ENCODE measurements around the gene AKR1B15.
"Not testable (repeated sequence)": the region's sequence is repeated elsewhere in the genome, so short reads cannot be mapped to it uniquely, and the experiment has no call there.

The AKR1B15 gene

GRCh38 chr7:134567368-134567767, 18.5 kb downstream of the AKR1B15 start:
- no peak for DNase-seq

DNA sequence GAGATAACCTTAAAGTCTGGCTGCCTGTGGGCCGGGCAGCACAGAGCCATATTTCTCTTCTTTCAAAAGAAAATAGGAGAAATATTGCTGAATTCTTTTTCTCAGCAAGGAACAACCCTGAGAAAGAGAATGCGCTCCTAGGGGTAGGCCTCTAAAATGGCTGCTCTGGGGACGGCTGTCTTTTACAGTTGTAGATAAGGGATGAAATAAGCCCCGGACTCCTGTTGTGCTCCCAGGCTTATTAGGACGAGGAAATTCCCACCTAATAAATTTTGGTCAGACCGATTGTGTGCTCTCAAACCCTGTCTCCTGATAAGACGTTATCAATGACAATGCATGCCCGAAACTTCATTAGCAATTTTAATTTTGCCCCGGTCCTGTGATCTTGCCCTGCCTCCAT, 21.1 kb downstream of the AKR1B15 start:
- not testable (repeated sequence) for DNase-seq

GRCh38 chr7:134571101-134571500, 22.2 kb downstream of the AKR1B15 start:
- DNase-seq: no peak

- no peak for DNase-seq
These were observed 23.0 kb downstream of the AKR1B15 start for GRCh38 chr7:134571746-134572461.

GRCh38 chr7:134574322-134574721, 25.4 kb downstream of the AKR1B15 start:
- DNase-seq: no peak

- DNase-seq: no peak
These were observed 35.4 kb downstream of the AKR1B15 start for GRCh38 chr7:134584290-134584689.

GRCh38 chr7:134585897-134586296, 37.0 kb downstream of the AKR1B15 start:
- no peak for DNase-seq

DNA sequence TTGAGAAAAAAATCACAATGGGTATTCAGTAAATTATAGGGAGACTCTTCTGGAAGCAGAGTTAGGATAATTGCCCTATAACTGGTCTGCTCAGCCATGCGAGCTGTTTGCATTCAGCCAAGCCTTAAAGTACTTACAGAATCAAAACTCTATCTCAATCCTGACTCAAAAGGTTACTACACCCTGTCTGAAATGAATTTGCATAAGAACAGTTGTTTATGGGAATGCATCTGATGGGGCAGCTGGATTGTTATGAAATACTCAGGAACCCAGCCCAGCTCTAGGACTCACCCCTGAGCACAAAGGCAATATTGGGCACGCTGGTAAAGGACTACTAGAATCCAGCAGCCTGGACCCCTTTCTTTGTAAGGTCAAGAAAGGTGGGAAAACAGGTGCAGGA, 38.8 kb downstream of the AKR1B15 start:
- DNase-seq: no peak

- no peak for DNase-seq
These were observed 40.6 kb downstream of the AKR1B15 start for GRCh38 chr7:134589491-134589941.

DNA sequence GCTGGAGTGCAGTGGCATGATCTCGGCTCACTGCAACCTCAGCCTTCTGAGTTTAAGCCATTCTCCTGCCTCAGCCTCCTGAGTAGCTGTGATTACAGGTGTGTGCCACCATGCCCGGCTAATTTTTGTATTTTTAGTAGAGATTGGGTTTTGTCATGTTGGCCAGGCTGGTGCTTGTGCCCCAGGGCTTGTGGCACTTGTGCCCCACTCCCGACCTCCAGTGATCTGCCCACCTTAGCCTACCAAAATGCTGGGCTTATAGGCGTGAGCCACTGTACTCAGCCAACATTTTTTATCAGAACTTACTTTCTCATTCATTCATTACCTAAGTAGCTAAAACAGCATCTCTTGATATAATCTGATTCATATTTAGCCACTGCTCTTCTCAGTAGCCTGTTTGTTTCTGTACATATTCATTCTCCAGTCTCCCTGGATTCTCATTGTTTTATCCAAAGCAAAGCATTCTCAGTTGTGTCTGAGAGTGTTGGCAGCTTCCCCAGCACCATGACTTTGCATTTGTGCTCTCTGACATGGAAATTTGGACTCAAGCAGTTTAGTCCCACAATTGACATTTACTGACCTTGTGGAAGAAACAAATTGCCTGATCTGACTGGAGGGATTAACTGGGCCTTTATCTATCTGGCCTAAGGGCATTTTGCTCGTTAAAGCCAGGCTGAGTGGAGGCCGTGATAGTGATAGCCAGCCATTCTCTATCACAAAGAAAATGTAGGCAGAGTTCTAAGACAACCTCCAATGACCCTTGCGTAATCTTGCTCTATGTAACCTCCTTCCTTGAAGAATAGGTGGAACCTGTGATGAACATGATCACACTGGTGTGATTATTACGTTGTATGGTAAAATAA, 44.9 kb downstream of the AKR1B15 start:
- DNase-seq: no peak

- no peak for DNase-seq
These were observed 46.0 kb downstream of the AKR1B15 start for GRCh38 chr7:134594877-134595276.

- no peak for DNase-seq
These were observed 50.5 kb downstream of the AKR1B15 start for GRCh38 chr7:134599371-134599770.

DNA sequence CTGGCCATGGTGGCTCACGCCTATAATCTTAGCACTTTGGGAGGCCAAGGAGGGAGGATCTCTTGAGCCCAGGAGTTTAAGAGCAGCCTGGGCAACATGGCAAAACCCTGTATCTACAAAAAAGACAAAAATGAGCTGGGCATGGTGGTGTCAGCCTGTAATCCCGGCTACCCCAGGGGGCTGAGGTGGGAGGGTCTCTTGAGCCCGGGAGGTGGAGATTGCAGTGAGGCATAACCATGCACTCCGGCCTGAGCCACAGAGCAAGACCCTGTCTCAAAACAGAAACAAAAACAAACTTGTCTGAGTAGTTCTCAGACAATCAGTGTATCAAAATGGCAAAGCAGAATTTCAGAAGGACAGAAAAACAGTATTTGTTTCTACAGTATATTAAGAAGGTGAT, 52.5 kb downstream of the AKR1B15 start:
- no peak for DNase-seq

DNA sequence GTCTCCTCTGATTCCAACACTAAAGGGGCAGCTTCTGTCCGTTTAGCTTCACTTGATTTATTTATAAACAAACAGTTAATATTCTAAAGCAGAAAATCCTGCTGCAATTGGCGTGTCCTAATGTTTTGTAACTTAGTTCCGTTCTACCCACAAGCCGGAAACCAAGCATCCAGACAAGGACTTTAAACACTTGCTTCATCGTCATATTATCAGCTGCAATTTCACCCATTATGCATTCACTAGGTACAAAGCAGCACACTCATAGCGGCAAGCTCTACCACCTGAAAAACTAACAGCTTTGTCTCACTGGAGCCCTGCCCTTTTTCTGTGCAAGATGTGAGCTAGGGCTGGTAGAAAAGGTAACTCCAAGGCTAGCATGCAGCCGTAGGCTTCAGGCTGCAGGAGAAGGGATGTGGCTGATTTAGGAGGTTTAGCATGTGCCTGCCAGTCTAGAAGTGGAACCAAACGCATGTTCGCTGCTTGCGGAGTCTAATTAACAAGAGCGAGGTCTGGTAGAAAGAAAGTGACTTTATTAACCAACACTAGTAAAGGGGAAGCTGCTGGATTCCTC, 54.1 kb downstream of the AKR1B15 start:
- no peak for DNase-seq

GRCh38 chr7:134605978-134606923, 57.3 kb downstream of the AKR1B15 start:
- DNase-seq: peak; percentile 75

DNA sequence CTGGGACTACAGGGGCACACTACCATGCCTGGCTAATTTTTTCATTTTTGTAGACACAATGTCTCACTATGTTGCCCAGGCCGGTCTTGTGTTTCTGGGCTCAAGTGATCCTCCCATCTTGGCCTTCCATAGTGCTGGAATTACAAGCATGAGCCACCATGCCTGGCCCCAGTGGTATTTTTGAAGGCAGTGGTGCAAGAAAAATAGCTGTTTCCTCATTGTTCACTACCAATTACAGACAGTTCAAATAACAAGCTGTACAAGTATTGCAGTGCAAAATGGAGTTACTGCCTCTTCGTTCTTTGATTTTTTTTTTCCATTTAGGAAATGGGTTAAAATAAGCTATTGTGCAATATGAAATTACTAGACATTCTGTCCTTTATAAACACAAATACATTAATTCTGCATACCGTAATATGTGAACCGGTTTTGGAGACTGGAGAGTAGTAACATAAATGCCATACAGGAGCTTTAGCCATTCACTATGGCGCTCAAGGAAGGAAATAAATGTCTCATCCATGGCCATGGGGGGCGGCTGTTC, 62.8 kb downstream of the AKR1B15 start:
- DNase-seq: no peak

- DNase-seq: no peak
These were observed 63.3 kb downstream of the AKR1B15 start for GRCh38 chr7:134612197-134612596.

DNA sequence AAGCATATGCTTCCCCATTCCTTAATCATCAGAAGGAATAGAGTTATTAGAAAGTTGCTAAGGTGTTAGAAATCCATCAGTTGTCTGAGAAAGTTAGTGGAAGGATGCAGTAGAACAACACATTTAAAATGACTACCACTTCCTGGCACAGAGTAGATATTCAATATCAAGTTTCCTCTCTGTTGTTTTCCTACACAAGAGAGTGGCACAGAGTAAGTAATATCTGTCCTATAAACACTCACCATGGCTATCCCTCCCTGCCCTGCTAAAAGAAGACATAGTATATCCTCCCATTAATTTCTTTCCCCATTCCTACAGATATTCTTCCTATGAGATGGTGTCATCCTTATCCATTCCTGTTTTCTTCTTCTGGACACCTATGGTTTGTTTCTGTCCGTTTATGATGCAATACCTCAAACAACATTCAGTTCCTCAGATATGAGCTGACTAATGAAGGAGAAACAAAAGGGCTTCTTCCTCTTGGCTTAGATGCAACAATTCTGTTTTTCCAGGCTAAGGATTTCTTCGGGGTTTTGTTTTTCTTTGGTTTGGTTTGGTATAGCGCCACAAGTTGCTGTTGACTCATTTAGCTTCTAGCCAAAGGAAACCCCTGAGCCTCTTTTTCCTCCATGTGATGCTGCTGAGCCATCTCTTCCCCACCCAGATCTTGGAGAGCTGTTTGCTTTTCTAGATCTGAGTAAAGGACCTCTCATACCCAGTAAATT, 64.9 kb downstream of the AKR1B15 start:
- no peak for DNase-seq

- no peak for DNase-seq
These were observed 67.7 kb downstream of the AKR1B15 start for GRCh38 chr7:134616611-134617010.

DNA sequence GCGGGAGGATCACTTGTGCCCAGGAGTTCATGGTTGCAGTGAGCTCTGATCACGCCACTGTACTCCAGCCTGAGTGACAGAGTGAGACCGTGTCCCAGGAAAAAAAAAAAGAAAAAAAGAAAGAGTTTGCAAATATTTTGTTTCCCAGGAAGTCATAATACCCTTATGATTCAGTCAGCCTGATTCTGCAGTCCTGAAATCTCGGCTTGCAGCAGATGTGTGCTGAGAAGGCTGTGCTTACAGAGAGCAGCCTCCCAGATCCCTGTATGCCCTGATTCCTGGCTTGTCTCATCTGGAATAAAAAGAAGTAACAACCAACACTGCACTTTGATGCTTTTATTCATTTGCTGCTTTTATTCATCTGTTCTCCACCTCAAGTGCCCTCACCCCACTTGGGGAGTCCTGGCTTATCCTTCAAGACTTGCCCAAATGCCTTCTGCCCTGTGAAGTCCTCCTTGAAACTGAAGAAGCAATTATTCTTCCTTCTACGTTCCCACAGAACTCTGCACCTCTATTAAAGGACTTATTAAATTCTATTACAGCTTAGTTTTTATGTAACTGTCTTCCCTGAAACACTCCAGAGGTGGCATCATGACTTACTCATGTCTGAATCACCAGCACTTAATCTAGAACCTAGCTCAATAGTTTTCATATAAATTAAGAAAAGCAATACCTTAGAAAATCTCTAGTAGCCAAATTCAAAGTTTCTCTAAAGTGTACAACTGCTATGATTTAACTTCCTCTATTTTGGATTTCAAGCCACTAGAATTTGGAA, 70.0 kb downstream of the AKR1B15 start:
- DNase-seq: no peak
